Measurements from ENCODE around the gene FLT4. TPM values are rescaled to one million over a fixed set of nuclear protein-coding genes. Genes with fewer than 3 reads are reported as not detected.

Gene FLT4
- total and polyA plus RNA-seq, 2 experiments from 2014 or later: 3.4 to 13.8 TPM

DNA sequence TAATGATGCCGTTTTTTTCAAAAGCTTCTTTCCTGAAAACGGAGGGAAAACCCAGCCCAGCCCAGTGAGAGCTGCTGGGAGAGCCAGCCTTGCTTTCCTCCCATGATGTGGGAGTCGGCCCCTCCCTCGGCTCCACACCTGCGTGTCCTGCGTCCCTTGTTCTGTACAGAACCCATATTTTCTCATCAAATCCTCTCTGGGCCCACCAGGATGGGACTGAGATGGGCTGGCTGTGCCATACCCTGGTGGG lies 8.9 kb downstream of the FLT4 start:
- peaks cover 15% of the 10 kb centered on the region for H3K27me3 Mint-ChIP-seq (ENCODE audit: insufficient read depth, low read depth, poor library complexity)
- Histone ChIP-seq H3K4me3 (no peak overlapping the region), H3F3A (replicated peaks; ENCODE audit: low read depth) (no peaks in the 10 kb centered on the region), H3K27ac (ENCODE audit: low read depth) (no peak overlapping the region), H4K20me1 (replicated peaks; ENCODE audit: insufficient read depth) (no peaks in the 10 kb centered on the region), H3K36me3 (ENCODE audit: insufficient read depth) (no peaks in the 10 kb centered on the region), H3K79me2 (replicated peaks; ENCODE audit: insufficient read depth) (no peaks in the 10 kb centered on the region), H3K27me3 (ENCODE audit: insufficient read depth) (no peaks in the 10 kb centered on the region), H3K9me2 (ENCODE audit: insufficient read depth) (no peaks in the 10 kb centered on the region), H3K4me1 (ENCODE audit: insufficient read depth) (no peaks in the 10 kb centered on the region), H2AFZ (no peak overlapping the region), H3K4me2 (no peak overlapping the region)
- DNase-seq (ENCODE audit: low spot score) (no peak), ATAC-seq (no peak)
- peaks cover 3% of the 10 kb centered on the region; the same call in 1 of the 3 replicates for H3K9me3 Mint-ChIP-seq
- no peak overlapping the region for H3K27ac Mint-ChIP-seq
- no peaks in the 10 kb centered on the region; the same call in 2 of the 3 replicates for H3K36me3 Mint-ChIP-seq (ENCODE audit: low read depth)
- no peak overlapping the region for H3K4me3 Mint-ChIP-seq
- H3K4me1 Mint-ChIP-seq: peaks cover 3% of the 10 kb centered on the region; the same call in 2 of the 3 replicates
- TF ChIP-seq, protein P1, sequence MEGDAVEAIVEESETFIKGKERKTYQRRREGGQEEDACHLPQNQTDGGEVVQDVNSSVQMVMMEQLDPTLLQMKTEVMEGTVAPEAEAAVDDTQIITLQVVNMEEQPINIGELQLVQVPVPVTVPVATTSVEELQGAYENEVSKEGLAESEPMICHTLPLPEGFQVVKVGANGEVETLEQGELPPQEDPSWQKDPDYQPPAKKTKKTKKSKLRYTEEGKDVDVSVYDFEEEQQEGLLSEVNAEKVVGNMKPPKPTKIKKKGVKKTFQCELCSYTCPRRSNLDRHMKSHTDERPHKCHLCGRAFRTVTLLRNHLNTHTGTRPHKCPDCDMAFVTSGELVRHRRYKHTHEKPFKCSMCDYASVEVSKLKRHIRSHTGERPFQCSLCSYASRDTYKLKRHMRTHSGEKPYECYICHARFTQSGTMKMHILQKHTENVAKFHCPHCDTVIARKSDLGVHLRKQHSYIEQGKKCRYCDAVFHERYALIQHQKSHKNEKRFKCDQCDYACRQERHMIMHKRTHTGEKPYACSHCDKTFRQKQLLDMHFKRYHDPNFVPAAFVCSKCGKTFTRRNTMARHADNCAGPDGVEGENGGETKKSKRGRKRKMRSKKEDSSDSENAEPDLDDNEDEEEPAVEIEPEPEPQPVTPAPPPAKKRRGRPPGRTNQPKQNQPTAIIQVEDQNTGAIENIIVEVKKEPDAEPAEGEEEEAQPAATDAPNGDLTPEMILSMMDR (conservative IDR thresholded peaks at IDR 0.05; ENCODE audit: low read depth in 2 of 2): no peak
- no peak for TF ChIP-seq EZH2 (IDR thresholded peaks at IDR 0.05; ENCODE audit: low read depth, unreplicated experiment)

GRCh38 chr5:180639741-180640610 lies 9.4 kb downstream of the FLT4 start:
- Histone ChIP-seq H4K20me1 (replicated peaks; ENCODE audit: insufficient read depth) (no peaks in the 10 kb centered on the region), H3K27me3 (ENCODE audit: insufficient read depth) (no peaks in the 10 kb centered on the region), H3K36me3 (ENCODE audit: insufficient read depth) (no peaks in the 10 kb centered on the region), H2AFZ (no peak overlapping the region), H3F3A (replicated peaks; ENCODE audit: low read depth) (no peaks in the 10 kb centered on the region), H3K9me2 (ENCODE audit: insufficient read depth) (no peaks in the 10 kb centered on the region), H3K27ac (ENCODE audit: low read depth) (no peak overlapping the region), H3K4me3 (no peak overlapping the region), H3K4me2 (no peak overlapping the region), H3K79me2 (replicated peaks; ENCODE audit: insufficient read depth) (no peaks in the 10 kb centered on the region), H3K4me1 (ENCODE audit: insufficient read depth) (no peaks in the 10 kb centered on the region)
- ATAC-seq (no peak), DNase-seq (ENCODE audit: low spot score) (no peak)
- H3K9me3 Mint-ChIP-seq: peaks cover 3% of the 10 kb centered on the region; the same call in 1 of the 3 replicates
- no peak overlapping the region for H3K4me3 Mint-ChIP-seq
- H3K27ac Mint-ChIP-seq: no peak overlapping the region
- TF ChIP-seq ZNF114 (CRISPR knock-in tag; IDR thresholded peaks at IDR 0.05) (no peak), ZNF331 (CRISPR knock-in tag; IDR thresholded peaks at IDR 0.05; ENCODE audit: low read depth) (no peak), NANOG (IDR thresholded peaks at IDR 0.05; ENCODE audit: borderline replicate concordance) (no peak), CREB1 (CRISPR knock-in tag; IDR thresholded peaks at IDR 0.05; ENCODE audit: low read depth) (no peak), REST (IDR thresholded peaks at IDR 0.05; ENCODE audit: unreplicated experiment) (no peak), ETS1 (IDR thresholded peaks at IDR 0.05) (no peak), POLR2AphosphoS5 (IDR thresholded peaks at IDR 0.05; ENCODE audit: low read depth) (no peak), JUNB (IDR thresholded peaks at IDR 0.05; ENCODE audit: unreplicated experiment) (no peak), STAT1 (IDR thresholded peaks at IDR 0.05; ENCODE audit: unreplicated experiment) (no peak)
- TF ChIP-seq, protein P1 (conservative IDR thresholded peaks at IDR 0.05; ENCODE audit: low read depth in 2 of 2): no peak
- H3K4me1 Mint-ChIP-seq: peaks cover 3% of the 10 kb centered on the region; the same call in 2 of the 3 replicates
- H3K36me3 Mint-ChIP-seq (ENCODE audit: low read depth): no peaks in the 10 kb centered on the region; the same call in 2 of the 3 replicates
- H3K27me3 Mint-ChIP-seq (ENCODE audit: insufficient read depth, low read depth, poor library complexity): peaks cover 14% of the 10 kb centered on the region
